Effector memory CD4-positive, alpha-beta T cell (primary cell): Measurements from ENCODE around the gene PRKACG.

Experiments
- DNase-seq, 3 donors: peaks; one replicate each; pipeline ENCODE4 v3.0.0-alpha.2; 2020
- H3K27ac ChIP-seq: 2 replicates; pipeline ENCODE4 v1.7.0; 2013; ENCODE audit warnings: mild to moderate bottlenecking, low read length, moderate library complexity; ENCODE audit not compliant: insufficient read depth, poor library complexity, severe bottlenecking
- H3K27me3 ChIP-seq: replicated peaks from 2 replicates; pipeline ENCODE4 v1.7.0; 2013; ENCODE audit warnings: mild to moderate bottlenecking, low read length; ENCODE audit not compliant: insufficient read depth, control insufficient read depth, poor library complexity, severe bottlenecking
- H3K36me3 ChIP-seq: 2 replicates; pipeline ENCODE4 v1.7.0; 2013; ENCODE audit warnings: mild to moderate bottlenecking, low read length, moderate library complexity; ENCODE audit not compliant: control insufficient read depth, insufficient read depth
- H3K4me1 ChIP-seq: 2 replicates; pipeline ENCODE4 v1.7.0; 2013; ENCODE audit warnings: low read length, mild to moderate bottlenecking; ENCODE audit not compliant: control insufficient read depth, insufficient read depth, poor library complexity, severe bottlenecking
- H3K4me3 ChIP-seq: 2 replicates; pipeline ENCODE4 v1.7.0; 2013; ENCODE audit warnings: low read length, low read depth, mild to moderate bottlenecking; ENCODE audit not compliant: insufficient read depth, poor library complexity, severe bottlenecking
- H3K9me3 ChIP-seq: 2 replicates; pipeline ENCODE4 v1.7.0; 2013; ENCODE audit warnings: mild to moderate bottlenecking, low read length, moderate library complexity; ENCODE audit not compliant: control insufficient read depth

Gene PRKACG

GRCh38 chr9:68963416-68963815 lies 50.5 kb downstream of the PRKACG start:
- Histone ChIP-seq H3K4me3 (no peak overlapping the region), H3K4me1 (no peaks in the 10 kb centered on the region), H3K27ac (no peak overlapping the region), H3K36me3 (no peaks in the 10 kb centered on the region), H3K9me3 (no peaks in the 10 kb centered on the region), H3K27me3 (no peaks in the 10 kb centered on the region)
- DNase-seq = no peak
